Keratinocyte (primary cell): ENCODE results near the gene SFSWAP. TPM values are rescaled to one million over a fixed set of nuclear protein-coding genes. Genes with fewer than 3 reads are reported as not detected.

Source experiments
- DNase-seq: peaks from one replicate; pipeline ENCODE4 v3.0.0-alpha.2; 2011; ENCODE audit warnings: low read depth, missing footprints, low spot score
- FAIRE-seq: peaks from 2 replicates; lab custom pipeline; 2011; peaks lifted over from hg19 to GRCh38; lab: Jason Lieb, UNC
- H2AFZ ChIP-seq: 2 replicates; pipeline ENCODE4 v1.6.0; 2012; ENCODE audit warnings: low read length, control low read depth, inconsistent platforms; ENCODE audit not compliant: control insufficient read depth
- H3K27ac ChIP-seq: 2 replicates; pipeline ENCODE4 v1.5.1; 2011; ENCODE audit warnings: low read length; ENCODE audit not compliant: control insufficient read depth, insufficient read depth
- H3K27me3 ChIP-seq: 3 replicates; pipeline ENCODE4 v1.6.0; 2011; ENCODE audit warnings: low read length; ENCODE audit not compliant: control insufficient read depth, insufficient read depth; ENCODE audit errors: extremely low read depth
- H3K36me3 ChIP-seq, 2 experiments: 2 replicates in 1 of 2; 3 replicates in 1 of 2; pipeline ENCODE4 v1.5.1; 2011; ENCODE audit warnings: low read length in 2 of 2, mild to moderate bottlenecking in 1 of 2; ENCODE audit not compliant: control insufficient read depth in 2 of 2, insufficient read depth in 2 of 2; ENCODE audit errors: extremely low read depth in 1 of 2
- H3K4me1 ChIP-seq: 3 replicates; pipeline ENCODE4 v1.5.1; 2011; ENCODE audit warnings: low read length; ENCODE audit not compliant: control insufficient read depth, insufficient read depth; ENCODE audit errors: extremely low read depth
- H3K4me2 ChIP-seq: 3 replicates; pipeline ENCODE4 v1.6.0; 2011; ENCODE audit warnings: low read depth, low read length; ENCODE audit not compliant: control insufficient read depth, insufficient read depth; ENCODE audit errors: extremely low read depth
- H3K4me3 ChIP-seq, 3 experiments: fragments of 200-600 bp in 1 of 3; sonication (generic) in 1 of 3; 2 replicates in 2 of 3; 3 replicates in 1 of 3; pipeline ENCODE4 v1.5.1; 2011 to 2016; ENCODE audit warnings: low read length in 3 of 3, mild to moderate bottlenecking in 3 of 3, control low read depth in 2 of 3, inconsistent platforms in 1 of 3, low read depth in 1 of 3, mixed read lengths in 1 of 3, mixed run types in 1 of 3, moderate library complexity in 1 of 3; ENCODE audit not compliant: control insufficient read depth in 2 of 3, insufficient read depth in 2 of 3; ENCODE audit errors: extremely low read depth in 1 of 3
- H3K79me2 ChIP-seq: 2 replicates; pipeline ENCODE4 v1.6.0; 2012; ENCODE audit warnings: low read length; ENCODE audit not compliant: control insufficient read depth, insufficient read depth
- H3K9ac ChIP-seq: 3 replicates; pipeline ENCODE4 v1.6.0; 2011; ENCODE audit warnings: low read length; ENCODE audit not compliant: control insufficient read depth, insufficient read depth; ENCODE audit errors: extremely low read depth
- H3K9me1 ChIP-seq: 3 replicates; pipeline ENCODE4 v1.6.0; 2011; ENCODE audit warnings: low read length; ENCODE audit not compliant: control insufficient read depth, insufficient read depth; ENCODE audit errors: extremely low read depth
- H3K9me3 ChIP-seq: 2 replicates; pipeline ENCODE4 v1.5.1; 2012; ENCODE audit warnings: low read depth, low read length; ENCODE audit not compliant: control insufficient read depth
- H4K20me1 ChIP-seq: 3 replicates; pipeline ENCODE4 v1.6.0; 2011; ENCODE audit warnings: low read length; ENCODE audit not compliant: control insufficient read depth, insufficient read depth; ENCODE audit errors: extremely low read depth
- EZH2 ChIP-seq: IDR thresholded peaks from one replicate; pipeline ENCODE4 v1.6.1; 2012; ENCODE audit warnings: inconsistent platforms, mild to moderate bottlenecking, low read length, moderate library complexity
- dilution Hi-C: fragments of 300-500 bp; cut with MboI; formaldehyde crosslinking; loops from one replicate; pipeline ENCODE4 v1.7.0; 2020; ENCODE audit warnings: low sequenced_read_pairs; ENCODE audit not compliant: extremely low pct_ligation_motif_present
- polyA plus RNA-seq, 5 experiments: library from polyadenylated mRNA; depleted of rRNA in 3 of 5; stranded (reverse) in 3 of 5; stranded (forward) in 1 of 5; unstranded in 1 of 5; fragments of >200 nt; gene quantifications; 1 replicate in 1 of 5; 2 replicates in 3 of 5; 3 replicates in 1 of 5; pipeline versions ENCODE4 v1.2.1 to v1.2.3, GENCODE V29; 2011 to 2012; ENCODE audit warnings: missing spikeins in 2 of 5, low read depth in 1 of 5, low replicate concordance in 1 of 5
- TF ChIP-seq, protein P1 (sequence below), 3 experiments: IDR thresholded peaks in 1 of 3; conservative IDR thresholded peaks in 1 of 3; optimal IDR thresholded peaks in 1 of 3; 2 replicates in 2 of 3; 3 replicates in 1 of 3; pipeline versions ENCODE3 to v1.5.1; 2011; ENCODE audit warnings: low read length in 3 of 3, mild to moderate bottlenecking in 3 of 3, moderate library complexity in 2 of 3, control low read depth in 1 of 3, inconsistent platforms in 1 of 3; ENCODE audit not compliant: insufficient read depth in 2 of 3; ENCODE audit errors: extremely low read depth in 1 of 3

The SFSWAP gene
- polyA plus RNA-seq, 1 donor (not counting 4 experiments of a cell fraction or from before 2014, with no cell fraction given), result 13.1 TPM

DNA sequence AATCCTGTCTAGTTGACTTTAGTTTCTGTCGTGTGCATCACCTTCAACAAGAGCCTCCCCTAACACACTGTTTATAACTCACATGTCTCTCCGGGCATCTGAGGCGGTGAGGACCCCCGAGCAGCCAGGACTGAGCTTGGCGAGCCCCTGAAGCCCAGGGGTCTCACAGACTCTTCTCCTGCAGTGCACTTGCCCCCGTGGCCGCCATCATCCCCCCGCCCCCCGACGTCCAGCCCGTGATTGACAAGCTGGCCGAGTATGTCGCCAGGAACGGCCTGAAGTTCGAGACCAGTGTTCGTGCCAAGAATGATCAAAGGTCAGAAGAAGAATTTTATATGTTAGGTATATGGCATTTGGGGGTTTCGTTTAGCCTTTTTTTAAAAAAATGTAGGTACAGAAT lies 43.3 kb downstream of the SFSWAP start:
- H4K20me1 ChIP-seq, result no peaks in the 10 kb centered on the region
- no peaks in the 10 kb centered on the region for H3K9me3 ChIP-seq
- no peak overlapping the region for H3K9ac ChIP-seq
- H3K4me3 ChIP-seq, result no peak overlapping the region
- no peaks in the 10 kb centered on the region for H3K27me3 ChIP-seq
- no peaks in the 10 kb centered on the region for H3K4me1 ChIP-seq
- FAIRE-seq, result no peak
- H2AFZ ChIP-seq, result no peak overlapping the region
- TF ChIP-seq, protein P1, sequence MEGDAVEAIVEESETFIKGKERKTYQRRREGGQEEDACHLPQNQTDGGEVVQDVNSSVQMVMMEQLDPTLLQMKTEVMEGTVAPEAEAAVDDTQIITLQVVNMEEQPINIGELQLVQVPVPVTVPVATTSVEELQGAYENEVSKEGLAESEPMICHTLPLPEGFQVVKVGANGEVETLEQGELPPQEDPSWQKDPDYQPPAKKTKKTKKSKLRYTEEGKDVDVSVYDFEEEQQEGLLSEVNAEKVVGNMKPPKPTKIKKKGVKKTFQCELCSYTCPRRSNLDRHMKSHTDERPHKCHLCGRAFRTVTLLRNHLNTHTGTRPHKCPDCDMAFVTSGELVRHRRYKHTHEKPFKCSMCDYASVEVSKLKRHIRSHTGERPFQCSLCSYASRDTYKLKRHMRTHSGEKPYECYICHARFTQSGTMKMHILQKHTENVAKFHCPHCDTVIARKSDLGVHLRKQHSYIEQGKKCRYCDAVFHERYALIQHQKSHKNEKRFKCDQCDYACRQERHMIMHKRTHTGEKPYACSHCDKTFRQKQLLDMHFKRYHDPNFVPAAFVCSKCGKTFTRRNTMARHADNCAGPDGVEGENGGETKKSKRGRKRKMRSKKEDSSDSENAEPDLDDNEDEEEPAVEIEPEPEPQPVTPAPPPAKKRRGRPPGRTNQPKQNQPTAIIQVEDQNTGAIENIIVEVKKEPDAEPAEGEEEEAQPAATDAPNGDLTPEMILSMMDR (optimal IDR thresholded peaks at IDR 0.05 in 1 of 3, IDR thresholded peaks at IDR 0.05 in 1 of 3, conservative IDR thresholded peaks at IDR 0.05 in 1 of 3; ENCODE audit: extremely low read depth in 1 of 3, insufficient read depth in 2 of 3, low read length in 3 of 3), result no peak
- TF ChIP-seq EZH2, result no peak
- DNase-seq, result no peak
- no peak overlapping the region for H3K4me2 ChIP-seq
- no peak overlapping the region for H3K27ac ChIP-seq
- dilution Hi-C loops, result no loop called here
- peaks cover 5% of the 10 kb centered on the region for H3K79me2 ChIP-seq
- peaks cover 32 to 38% of the 10 kb centered on the region in 2 experiments for H3K36me3 ChIP-seq
- no peaks in the 10 kb centered on the region for H3K9me1 ChIP-seq

DNA sequence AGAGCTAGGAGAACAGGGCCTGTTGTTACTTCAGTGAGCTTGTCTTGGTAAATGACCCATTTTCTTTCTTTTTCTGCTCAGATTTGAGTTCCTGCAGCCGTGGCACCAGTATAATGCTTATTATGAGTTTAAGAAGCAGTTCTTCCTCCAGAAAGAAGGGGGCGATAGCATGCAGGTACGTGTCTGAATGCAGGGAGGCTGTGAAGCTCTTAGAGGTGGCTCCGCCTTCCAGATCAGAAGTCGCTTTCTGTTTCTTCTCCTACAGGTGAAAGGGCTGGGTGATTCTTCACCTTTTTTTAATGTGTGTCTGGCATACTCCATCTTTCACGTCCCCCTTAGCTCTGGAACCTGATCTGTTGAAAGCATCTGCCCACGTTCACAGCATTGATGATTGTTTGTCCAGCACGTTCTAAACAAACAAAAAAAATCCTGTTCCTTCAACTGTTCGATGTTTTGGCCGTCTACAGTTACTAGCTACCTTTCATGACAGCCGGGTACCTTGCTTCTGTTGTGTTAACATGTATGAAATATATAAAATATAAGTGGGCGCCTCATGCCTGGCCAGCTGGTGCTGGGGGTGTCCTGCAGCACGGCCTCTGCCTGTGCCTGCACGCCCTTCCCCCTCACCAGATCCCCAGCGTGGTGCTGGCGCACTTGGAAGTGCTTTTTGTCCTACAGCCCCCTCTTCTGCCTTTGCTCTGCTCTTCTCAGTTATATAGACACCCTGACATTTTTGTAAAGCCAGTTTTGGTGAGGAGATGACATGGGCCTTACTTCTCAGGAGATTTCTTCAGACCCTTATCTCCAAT lies 44.6 kb downstream of the SFSWAP start:
- H3K9me1 ChIP-seq, result no peaks in the 10 kb centered on the region
- dilution Hi-C loops, result no loop called here
- no peak overlapping the region for H3K9ac ChIP-seq
- peaks cover 33 to 35% of the 10 kb centered on the region in 2 experiments for H3K36me3 ChIP-seq
- no peaks in the 10 kb centered on the region for H3K9me3 ChIP-seq
- H3K27ac ChIP-seq, result no peak overlapping the region
- no peaks in the 10 kb centered on the region for H4K20me1 ChIP-seq
- H3K4me2 ChIP-seq, result no peak overlapping the region
- peaks cover 5% of the 10 kb centered on the region for H3K79me2 ChIP-seq
- DNase-seq (no peak), FAIRE-seq (no peak)
- H3K27me3 ChIP-seq, result no peaks in the 10 kb centered on the region
- no peak for TF ChIP-seq EZH2
- TF ChIP-seq, protein P1 (optimal IDR thresholded peaks at IDR 0.05 in 1 of 3, IDR thresholded peaks at IDR 0.05 in 1 of 3, conservative IDR thresholded peaks at IDR 0.05 in 1 of 3; ENCODE audit: extremely low read depth in 1 of 3, insufficient read depth in 2 of 3, low read length in 3 of 3), result peak; percentile 17 to 50 (median 48)
- no peak overlapping the region for H2AFZ ChIP-seq
- no peak overlapping the region for H3K4me3 ChIP-seq
- H3K4me1 ChIP-seq, result no peaks in the 10 kb centered on the region
